PFSK-1 (cell line): ENCODE data around the gene NISCH.

Experiments
- FOXP2 ChIP-seq: optimal IDR thresholded peaks from 2 replicates; pipeline ENCODE3; 2011; ENCODE audit warnings: borderline replicate concordance, control low read depth, inconsistent platforms; ENCODE audit not compliant: insufficient read depth; ENCODE audit errors: extremely low read length, extremely low read depth
- POLR2AphosphoS5 ChIP-seq: IDR thresholded peaks from 2 replicates; pipeline ENCODE4 v1.6.1; 2012; ENCODE audit warnings: low read depth, mild to moderate bottlenecking, control low read depth, low read length, moderate library complexity
- REST ChIP-seq, 2 experiments: IDR thresholded peaks; 2 replicates each; pipeline versions ENCODE4 v1.6.1 to v1.8.0; 2011 to 2012; ENCODE audit warnings: low read depth in 2 of 2, low read length in 2 of 2, control low read depth in 1 of 2, inconsistent platforms in 1 of 2, mild to moderate bottlenecking in 1 of 2, moderate library complexity in 1 of 2; ENCODE audit not compliant: insufficient read depth in 1 of 2
- SIN3A ChIP-seq: IDR thresholded peaks from 2 replicates; pipeline ENCODE4 v1.6.1; 2012; ENCODE audit warnings: mild to moderate bottlenecking, low read length, moderate library complexity, borderline replicate concordance; ENCODE audit not compliant: insufficient read depth
- TAF1 ChIP-seq: IDR thresholded peaks from 2 replicates; pipeline ENCODE4 v1.6.1; 2012; ENCODE audit warnings: low read length, control low read depth, borderline replicate concordance; ENCODE audit not compliant: insufficient read depth

The NISCH gene

GRCh38 chr3:52472239-52473000 is 17.0 kb downstream of the NISCH start:
- TF ChIP-seq SIN3A = no peak
- no peak for TF ChIP-seq POLR2AphosphoS5
- TF ChIP-seq TAF1 = no peak
- no peak for TF ChIP-seq FOXP2
- TF ChIP-seq REST (IDR thresholded peaks at IDR 0.05; ENCODE audit: insufficient read depth in 1 of 2, low read depth in 2 of 2, low read length in 2 of 2) = no peak

- TF ChIP-seq POLR2AphosphoS5 (no peak), SIN3A (no peak), FOXP2 (no peak), REST (IDR thresholded peaks at IDR 0.05; ENCODE audit: insufficient read depth in 1 of 2, low read depth in 2 of 2, low read length in 2 of 2) (no peak), TAF1 (no peak)
Observed at GRCh38 chr3:52473026-52473425, 17.6 kb downstream of the NISCH start.

- TF ChIP-seq POLR2AphosphoS5 (no peak), FOXP2 (no peak), REST (IDR thresholded peaks at IDR 0.05; ENCODE audit: insufficient read depth in 1 of 2, low read depth in 2 of 2, low read length in 2 of 2) (no peak), TAF1 (no peak), SIN3A (no peak)
Observed at GRCh38 chr3:52477076-52477795, 21.8 kb downstream of the NISCH start.

- TF ChIP-seq SIN3A (no peak), REST (IDR thresholded peaks at IDR 0.05; ENCODE audit: insufficient read depth in 1 of 2, low read depth in 2 of 2, low read length in 2 of 2) (no peak), TAF1 (no peak), POLR2AphosphoS5 (no peak), FOXP2 (no peak)
Observed at GRCh38 chr3:52477796-52478095, 22.3 kb downstream of the NISCH start.
